OCI-LY1 (cell line): Measurements from ENCODE around the gene TTPAL.

Source experiments
- H2AFZ ChIP-seq: fragments of 200-600 bp; sonication (generic), shearing (Covaris generic); 2 replicates; pipeline ENCODE4 v1.6.0; 2014; ENCODE audit warnings: antibody characterized with exemption, mild to moderate bottlenecking, low read length
- H3F3A ChIP-seq: fragments of 200-600 bp; sonication (generic), shearing (Covaris generic); 2 replicates; pipeline ENCODE4 v1.6.0; 2014; ENCODE audit warnings: mild to moderate bottlenecking, antibody characterized with exemption, low read length, moderate library complexity; ENCODE audit not compliant: insufficient read depth
- H3K27ac ChIP-seq: fragments of 200-600 bp; sonication (generic); 2 replicates; pipeline ENCODE4 v1.5.1; 2014; ENCODE audit warnings: low read length, mixed run types, mild to moderate bottlenecking, low read depth; ENCODE audit not compliant: poor library complexity, severe bottlenecking
- H3K27me3 ChIP-seq: fragments of 200-600 bp; sonication (generic); 2 replicates; pipeline ENCODE4 v1.6.0; 2014; ENCODE audit warnings: antibody characterized with exemption, mild to moderate bottlenecking, low read length, moderate library complexity; ENCODE audit not compliant: insufficient read depth
- H3K36me3 ChIP-seq: fragments of 200-600 bp; sonication (generic); 2 replicates; pipeline ENCODE4 v1.6.1; 2014; ENCODE audit warnings: mild to moderate bottlenecking, antibody characterized with exemption, low read length, moderate library complexity, mixed read lengths; ENCODE audit not compliant: insufficient read depth
- H3K4me1 ChIP-seq: fragments of 200-600 bp; sonication (generic); 2 replicates; pipeline ENCODE4 v1.5.1; 2014; ENCODE audit warnings: mild to moderate bottlenecking, low read length, moderate library complexity; ENCODE audit not compliant: insufficient read depth, severe bottlenecking
- H3K4me2 ChIP-seq: fragments of 200-600 bp; sonication (generic), shearing (Covaris generic); 2 replicates; pipeline ENCODE4 v1.6.1; 2014; ENCODE audit warnings: low read length
- H3K4me3 ChIP-seq: fragments of 200-600 bp; sonication (generic); 2 replicates; pipeline ENCODE4 v1.5.1; 2014; ENCODE audit warnings: low read length, low read depth, mild to moderate bottlenecking, mixed read lengths; ENCODE audit not compliant: poor library complexity, severe bottlenecking
- H3K79me2 ChIP-seq: fragments of 200-600 bp; shearing (Covaris generic); 2 replicates; pipeline ENCODE4 v1.6.1; 2016; ENCODE audit warnings: mixed run types, low read length, mixed read lengths; ENCODE audit not compliant: insufficient read depth
- H3K9ac ChIP-seq: fragments of 200-600 bp; sonication (generic), shearing (Covaris generic); 2 replicates; pipeline ENCODE4 v1.6.1; 2014; ENCODE audit warnings: mild to moderate bottlenecking, low read length, mixed read lengths
- H3K9me2 ChIP-seq: fragments of 200-600 bp; sonication (generic), shearing (Covaris generic); 2 replicates; pipeline ENCODE4 v1.6.1; 2014; ENCODE audit warnings: low read depth, mild to moderate bottlenecking, low read length, mixed read lengths
- H3K9me3 ChIP-seq: fragments of 200-600 bp; shearing (Covaris generic); 2 replicates; pipeline ENCODE4 v1.6.1; 2014; ENCODE audit warnings: low read length, mixed read lengths
- H4K20me1 ChIP-seq: fragments of 200-600 bp; sonication (generic), shearing (Covaris generic); 2 replicates; pipeline ENCODE4 v1.6.0; 2016; ENCODE audit warnings: mild to moderate bottlenecking, low read length; ENCODE audit not compliant: insufficient read depth
- EZH2 ChIP-seq: fragments of 200-600 bp; sonication (generic), shearing (Covaris generic); IDR thresholded peaks from 2 replicates; pipeline ENCODE4 v1.8.0; 2017; ENCODE audit warnings: borderline replicate concordance, mixed run types, mild to moderate bottlenecking, antibody characterized with exemption, low read length, moderate library complexity, mixed read lengths
- TF ChIP-seq, protein P1 (sequence below): fragments of 200-600 bp; sonication (generic), shearing (Covaris generic); IDR thresholded peaks from 2 replicates; pipeline ENCODE4 v1.5.1; 2017; ENCODE audit warnings: mild to moderate bottlenecking, antibody characterized with exemption, low read length, moderate library complexity, mixed read lengths

The TTPAL gene

GRCh38 chr20:44449864-44450263, 25.8 kb upstream of the TTPAL start:
- Histone ChIP-seq H3K27ac (no peak overlapping the region), H3K36me3 (no peaks in the 10 kb centered on the region), H3K4me1 (no peaks in the 10 kb centered on the region), H3K4me3 (no peak overlapping the region), H2AFZ (no peak overlapping the region), H3K9me3 (no peaks in the 10 kb centered on the region), H3K9ac (no peak overlapping the region), H3K9me2 (no peaks in the 10 kb centered on the region), H3K27me3 (no peaks in the 10 kb centered on the region), H4K20me1 (no peaks in the 10 kb centered on the region), H3K4me2 (no peak overlapping the region), H3F3A (no peaks in the 10 kb centered on the region), H3K79me2 (no peaks in the 10 kb centered on the region)
- no peak for TF ChIP-seq EZH2
- TF ChIP-seq, protein P1, sequence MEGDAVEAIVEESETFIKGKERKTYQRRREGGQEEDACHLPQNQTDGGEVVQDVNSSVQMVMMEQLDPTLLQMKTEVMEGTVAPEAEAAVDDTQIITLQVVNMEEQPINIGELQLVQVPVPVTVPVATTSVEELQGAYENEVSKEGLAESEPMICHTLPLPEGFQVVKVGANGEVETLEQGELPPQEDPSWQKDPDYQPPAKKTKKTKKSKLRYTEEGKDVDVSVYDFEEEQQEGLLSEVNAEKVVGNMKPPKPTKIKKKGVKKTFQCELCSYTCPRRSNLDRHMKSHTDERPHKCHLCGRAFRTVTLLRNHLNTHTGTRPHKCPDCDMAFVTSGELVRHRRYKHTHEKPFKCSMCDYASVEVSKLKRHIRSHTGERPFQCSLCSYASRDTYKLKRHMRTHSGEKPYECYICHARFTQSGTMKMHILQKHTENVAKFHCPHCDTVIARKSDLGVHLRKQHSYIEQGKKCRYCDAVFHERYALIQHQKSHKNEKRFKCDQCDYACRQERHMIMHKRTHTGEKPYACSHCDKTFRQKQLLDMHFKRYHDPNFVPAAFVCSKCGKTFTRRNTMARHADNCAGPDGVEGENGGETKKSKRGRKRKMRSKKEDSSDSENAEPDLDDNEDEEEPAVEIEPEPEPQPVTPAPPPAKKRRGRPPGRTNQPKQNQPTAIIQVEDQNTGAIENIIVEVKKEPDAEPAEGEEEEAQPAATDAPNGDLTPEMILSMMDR, result no peak

DNA sequence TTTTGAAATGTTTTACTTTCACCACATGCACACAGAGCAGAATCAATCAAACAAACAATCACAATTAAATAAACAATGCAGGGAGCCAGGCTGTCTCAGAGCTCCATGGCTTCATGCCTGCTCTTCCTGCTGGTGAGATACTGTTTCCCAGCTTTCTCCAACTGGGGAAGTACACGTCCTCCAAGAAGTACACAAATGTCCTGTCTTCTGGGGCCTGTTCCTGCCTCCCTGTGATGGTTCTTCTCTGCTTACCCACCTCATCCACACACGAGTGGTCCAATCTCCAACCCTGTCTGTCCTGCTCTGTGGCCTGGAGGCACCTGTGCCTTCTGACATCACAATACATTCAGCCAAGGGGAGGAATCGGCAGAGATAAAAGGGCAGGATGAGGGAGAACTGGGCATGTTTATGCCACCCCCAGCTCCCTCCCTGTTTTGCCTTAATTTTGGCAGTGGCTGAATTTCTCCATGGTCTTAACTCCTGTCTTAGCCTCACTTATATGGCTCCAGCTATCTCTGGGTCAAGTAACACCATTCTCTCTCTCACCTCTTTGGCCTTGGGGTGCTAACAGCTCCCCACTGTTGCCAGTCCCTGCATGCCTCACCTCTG, 25.3 kb upstream of the TTPAL start:
- no peaks in the 10 kb centered on the region for H3K27me3 ChIP-seq
- no peaks in the 10 kb centered on the region for H3K9me2 ChIP-seq
- H3K9ac ChIP-seq, result no peak overlapping the region
- H3F3A ChIP-seq, result no peaks in the 10 kb centered on the region
- H3K9me3 ChIP-seq, result no peaks in the 10 kb centered on the region
- H4K20me1 ChIP-seq, result no peaks in the 10 kb centered on the region
- no peaks in the 10 kb centered on the region for H3K36me3 ChIP-seq
- no peak for TF ChIP-seq EZH2
- TF ChIP-seq, protein P1, result no peak
- no peaks in the 10 kb centered on the region for H3K4me1 ChIP-seq
- H3K4me3 ChIP-seq, result no peak overlapping the region
- H3K79me2 ChIP-seq, result no peaks in the 10 kb centered on the region
- no peak overlapping the region for H3K27ac ChIP-seq
- H2AFZ ChIP-seq, result no peak overlapping the region
- no peak overlapping the region for H3K4me2 ChIP-seq

GRCh38 chr20:44450903-44451450, 24.7 kb upstream of the TTPAL start:
- no peak for TF ChIP-seq EZH2
- TF ChIP-seq, protein P1, result no peak
- no peak overlapping the region for H3K4me3 ChIP-seq
- H3K9ac ChIP-seq, result no peak overlapping the region
- no peaks in the 10 kb centered on the region for H3F3A ChIP-seq
- no peaks in the 10 kb centered on the region for H4K20me1 ChIP-seq
- no peaks in the 10 kb centered on the region for H3K9me2 ChIP-seq
- H3K79me2 ChIP-seq, result no peaks in the 10 kb centered on the region
- H3K27me3 ChIP-seq, result no peaks in the 10 kb centered on the region
- no peaks in the 10 kb centered on the region for H3K4me1 ChIP-seq
- H2AFZ ChIP-seq, result no peak overlapping the region
- H3K36me3 ChIP-seq, result no peaks in the 10 kb centered on the region
- H3K9me3 ChIP-seq, result no peaks in the 10 kb centered on the region
- H3K4me2 ChIP-seq, result no peak overlapping the region
- no peak overlapping the region for H3K27ac ChIP-seq
